SK-N-DZ (cell line): Measurements from ENCODE around the gene TMEM132D.
A peak's percentile ranks its signal among the peaks of the same experiment; 100 is the strongest.

Experiments
- DNase-seq: peaks from one replicate; pipeline ENCODE4 v3.0.0-alpha.2; 2015; ENCODE audit warnings: low spot score

The TMEM132D gene

GRCh38 chr12:129102233-129102632 lies 801.6 kb downstream of the TMEM132D start:
- DNase-seq: no peak

- no peak for DNase-seq
Observed at GRCh38 chr12:129101816-129102215, 802.0 kb downstream of the TMEM132D start.

- DNase-seq: no peak
Observed at GRCh38 chr12:129101404-129101803, 802.4 kb downstream of the TMEM132D start.

- no peak for DNase-seq
Observed at GRCh38 chr12:129097451-129097850, 806.4 kb downstream of the TMEM132D start.

- DNase-seq: no peak
Observed at GRCh38 chr12:129096968-129097367, 806.9 kb downstream of the TMEM132D start.

- no peak for DNase-seq
Observed at GRCh38 chr12:129096184-129096583, 807.6 kb downstream of the TMEM132D start.

GRCh38 chr12:129089576-129089975 lies 814.2 kb downstream of the TMEM132D start:
- DNase-seq: no peak

GRCh38 chr12:129084875-129085826 lies 818.7 kb downstream of the TMEM132D start:
- no peak for DNase-seq

- no peak for DNase-seq
Observed at GRCh38 chr12:129083121-129083840, 820.5 kb downstream of the TMEM132D start.

- no peak for DNase-seq
Observed at GRCh38 chr12:129082441-129082840, 821.4 kb downstream of the TMEM132D start.

GRCh38 chr12:129081755-129082250 lies 822.0 kb downstream of the TMEM132D start:
- DNase-seq: no peak

- DNase-seq: no peak
Observed at GRCh38 chr12:129080821-129081220, 823.0 kb downstream of the TMEM132D start.

GRCh38 chr12:129080391-129080790 lies 823.4 kb downstream of the TMEM132D start:
- DNase-seq: peak; percentile 38

GRCh38 chr12:129079719-129080118 lies 824.1 kb downstream of the TMEM132D start:
- DNase-seq: no peak

GRCh38 chr12:129076441-129077320 lies 827.1 kb downstream of the TMEM132D start:
- DNase-seq: no peak

- DNase-seq: no peak
Observed at GRCh38 chr12:129075460-129076208, 828.2 kb downstream of the TMEM132D start.

GRCh38 chr12:129074379-129074778 lies 829.4 kb downstream of the TMEM132D start:
- DNase-seq: no peak

- DNase-seq: no peak
Observed at GRCh38 chr12:129073157-129073915, 830.5 kb downstream of the TMEM132D start.

GRCh38 chr12:129071362-129071761 lies 832.5 kb downstream of the TMEM132D start:
- DNase-seq: no peak

- no peak for DNase-seq
Observed at GRCh38 chr12:129069886-129070285, 833.9 kb downstream of the TMEM132D start.
